PFSK-1 (cell line): ENCODE results near the gene ZFPM1. TPM values are rescaled to one million over a fixed set of nuclear protein-coding genes. Genes with fewer than 3 reads are reported as not detected.

Experiments
- FOXP2 ChIP-seq: optimal IDR thresholded peaks from 2 replicates; pipeline ENCODE3; 2011; ENCODE audit warnings: borderline replicate concordance, control low read depth, inconsistent platforms; ENCODE audit not compliant: insufficient read depth; ENCODE audit errors: extremely low read length, extremely low read depth
- POLR2AphosphoS5 ChIP-seq: IDR thresholded peaks from 2 replicates; pipeline ENCODE4 v1.6.1; 2012; ENCODE audit warnings: low read depth, mild to moderate bottlenecking, control low read depth, low read length, moderate library complexity
- SIN3A ChIP-seq: IDR thresholded peaks from 2 replicates; pipeline ENCODE4 v1.6.1; 2012; ENCODE audit warnings: mild to moderate bottlenecking, low read length, moderate library complexity, borderline replicate concordance; ENCODE audit not compliant: insufficient read depth
- TAF1 ChIP-seq: IDR thresholded peaks from 2 replicates; pipeline ENCODE4 v1.6.1; 2012; ENCODE audit warnings: low read length, control low read depth, borderline replicate concordance; ENCODE audit not compliant: insufficient read depth
- polyA plus RNA-seq: library from polyadenylated mRNA; unstranded; fragments of >200 nt; gene quantifications from one replicate; pipeline ENCODE4 v1.2.1, GENCODE V29; 2012; ENCODE audit warnings: low read depth, missing spikeins; ENCODE audit not compliant: insufficient read length
- TF ChIP-seq, protein P1 (sequence below), 2 experiments: IDR thresholded peaks; 2 replicates each; pipeline versions ENCODE4 v1.6.1 to v1.8.0; 2011 to 2012; ENCODE audit warnings: low read depth in 2 of 2, low read length in 2 of 2, control low read depth in 1 of 2, inconsistent platforms in 1 of 2, mild to moderate bottlenecking in 1 of 2, moderate library complexity in 1 of 2; ENCODE audit not compliant: insufficient read depth in 1 of 2

The ZFPM1 gene
- polyA plus RNA-seq = 15.2 TPM

- TF ChIP-seq SIN3A = no peak
- TF ChIP-seq FOXP2 = no peak
- TF ChIP-seq TAF1 = no peak
- no peak for TF ChIP-seq POLR2AphosphoS5
- TF ChIP-seq, protein P1, sequence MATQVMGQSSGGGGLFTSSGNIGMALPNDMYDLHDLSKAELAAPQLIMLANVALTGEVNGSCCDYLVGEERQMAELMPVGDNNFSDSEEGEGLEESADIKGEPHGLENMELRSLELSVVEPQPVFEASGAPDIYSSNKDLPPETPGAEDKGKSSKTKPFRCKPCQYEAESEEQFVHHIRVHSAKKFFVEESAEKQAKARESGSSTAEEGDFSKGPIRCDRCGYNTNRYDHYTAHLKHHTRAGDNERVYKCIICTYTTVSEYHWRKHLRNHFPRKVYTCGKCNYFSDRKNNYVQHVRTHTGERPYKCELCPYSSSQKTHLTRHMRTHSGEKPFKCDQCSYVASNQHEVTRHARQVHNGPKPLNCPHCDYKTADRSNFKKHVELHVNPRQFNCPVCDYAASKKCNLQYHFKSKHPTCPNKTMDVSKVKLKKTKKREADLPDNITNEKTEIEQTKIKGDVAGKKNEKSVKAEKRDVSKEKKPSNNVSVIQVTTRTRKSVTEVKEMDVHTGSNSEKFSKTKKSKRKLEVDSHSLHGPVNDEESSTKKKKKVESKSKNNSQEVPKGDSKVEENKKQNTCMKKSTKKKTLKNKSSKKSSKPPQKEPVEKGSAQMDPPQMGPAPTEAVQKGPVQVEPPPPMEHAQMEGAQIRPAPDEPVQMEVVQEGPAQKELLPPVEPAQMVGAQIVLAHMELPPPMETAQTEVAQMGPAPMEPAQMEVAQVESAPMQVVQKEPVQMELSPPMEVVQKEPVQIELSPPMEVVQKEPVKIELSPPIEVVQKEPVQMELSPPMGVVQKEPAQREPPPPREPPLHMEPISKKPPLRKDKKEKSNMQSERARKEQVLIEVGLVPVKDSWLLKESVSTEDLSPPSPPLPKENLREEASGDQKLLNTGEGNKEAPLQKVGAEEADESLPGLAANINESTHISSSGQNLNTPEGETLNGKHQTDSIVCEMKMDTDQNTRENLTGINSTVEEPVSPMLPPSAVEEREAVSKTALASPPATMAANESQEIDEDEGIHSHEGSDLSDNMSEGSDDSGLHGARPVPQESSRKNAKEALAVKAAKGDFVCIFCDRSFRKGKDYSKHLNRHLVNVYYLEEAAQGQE (IDR thresholded peaks at IDR 0.05; ENCODE audit: insufficient read depth in 1 of 2, low read depth in 2 of 2, low read length in 2 of 2) = no peak
Observed at GRCh38 chr16:88453217-88453531, at the start of gene ZFPM1. TSS of gene ZFPM1 (plus strand) at chr16:88453280. CDS start at chr16:88453639, 359 bp downstream.

DNA sequence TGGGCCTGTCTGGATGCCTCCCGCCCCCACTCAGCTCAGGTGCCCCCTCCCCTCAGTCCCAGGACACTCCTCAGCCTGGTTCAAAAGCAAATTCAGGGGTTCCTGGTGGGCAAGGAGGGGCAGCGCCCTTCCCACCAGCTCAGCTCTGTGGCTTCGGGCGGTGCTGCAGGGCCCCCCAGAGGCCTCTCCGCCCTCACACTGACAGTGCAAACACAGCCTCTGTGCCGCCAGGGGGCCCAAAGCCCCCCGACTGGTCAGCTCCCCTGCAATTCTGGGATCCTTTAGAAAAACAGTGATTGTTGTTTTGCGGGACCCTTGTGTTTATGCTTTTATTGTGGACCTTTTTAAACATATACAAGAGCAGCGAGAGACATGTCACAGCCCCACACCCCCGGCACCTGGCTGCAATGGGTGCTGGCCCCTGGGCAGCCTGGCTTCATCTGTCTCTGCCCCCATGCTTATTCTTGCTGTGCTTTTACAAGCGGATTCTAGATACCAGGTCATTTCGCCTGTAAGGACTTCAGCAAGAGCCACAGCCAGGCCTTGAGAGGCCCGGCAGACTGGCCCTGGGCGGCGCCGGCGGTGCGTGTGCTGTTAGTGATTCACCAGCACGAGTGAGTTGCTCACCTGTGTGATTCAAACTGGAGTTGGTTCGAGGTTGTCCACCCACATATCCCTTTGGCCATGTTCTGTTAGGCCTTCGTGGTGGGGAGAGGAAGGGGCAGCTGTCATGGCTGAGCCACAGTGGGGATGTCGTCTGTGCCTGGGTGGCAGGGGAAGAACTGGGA is 49.1 kb upstream of the ZFPM1 start:
- TF ChIP-seq, protein P1 (IDR thresholded peaks at IDR 0.05; ENCODE audit: insufficient read depth in 1 of 2, low read depth in 2 of 2, low read length in 2 of 2) = no peak
- TF ChIP-seq TAF1 (no peak), SIN3A (no peak), FOXP2 (no peak), POLR2AphosphoS5 (no peak)

DNA sequence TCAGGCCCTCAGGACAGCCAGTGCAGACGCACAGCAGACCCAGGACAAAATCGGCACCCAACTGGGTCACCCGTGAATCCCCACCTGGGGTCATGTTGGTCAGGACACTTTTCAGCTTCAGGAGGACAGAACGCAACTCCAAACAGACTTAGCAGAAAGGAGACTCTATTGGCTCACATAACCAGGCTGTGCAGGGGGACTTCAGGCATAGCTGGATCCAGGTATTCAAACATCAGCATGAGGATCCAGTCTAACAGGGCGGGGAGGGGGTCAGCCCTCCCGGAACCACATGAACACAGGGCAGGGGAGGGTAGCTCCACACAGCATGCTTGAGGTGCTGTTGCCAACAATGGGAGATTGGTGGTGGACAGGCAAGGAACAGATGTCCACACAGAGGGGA is 48.3 kb upstream of the ZFPM1 start:
- TF ChIP-seq FOXP2 = no peak

- TF ChIP-seq TAF1 (no peak), SIN3A (no peak), POLR2AphosphoS5 (no peak), FOXP2 (no peak)
- TF ChIP-seq, protein P1 (IDR thresholded peaks at IDR 0.05; ENCODE audit: insufficient read depth in 1 of 2, low read depth in 2 of 2, low read length in 2 of 2) = no peak
Observed at GRCh38 chr16:88405216-88406060, 47.6 kb upstream of the ZFPM1 start.

DNA sequence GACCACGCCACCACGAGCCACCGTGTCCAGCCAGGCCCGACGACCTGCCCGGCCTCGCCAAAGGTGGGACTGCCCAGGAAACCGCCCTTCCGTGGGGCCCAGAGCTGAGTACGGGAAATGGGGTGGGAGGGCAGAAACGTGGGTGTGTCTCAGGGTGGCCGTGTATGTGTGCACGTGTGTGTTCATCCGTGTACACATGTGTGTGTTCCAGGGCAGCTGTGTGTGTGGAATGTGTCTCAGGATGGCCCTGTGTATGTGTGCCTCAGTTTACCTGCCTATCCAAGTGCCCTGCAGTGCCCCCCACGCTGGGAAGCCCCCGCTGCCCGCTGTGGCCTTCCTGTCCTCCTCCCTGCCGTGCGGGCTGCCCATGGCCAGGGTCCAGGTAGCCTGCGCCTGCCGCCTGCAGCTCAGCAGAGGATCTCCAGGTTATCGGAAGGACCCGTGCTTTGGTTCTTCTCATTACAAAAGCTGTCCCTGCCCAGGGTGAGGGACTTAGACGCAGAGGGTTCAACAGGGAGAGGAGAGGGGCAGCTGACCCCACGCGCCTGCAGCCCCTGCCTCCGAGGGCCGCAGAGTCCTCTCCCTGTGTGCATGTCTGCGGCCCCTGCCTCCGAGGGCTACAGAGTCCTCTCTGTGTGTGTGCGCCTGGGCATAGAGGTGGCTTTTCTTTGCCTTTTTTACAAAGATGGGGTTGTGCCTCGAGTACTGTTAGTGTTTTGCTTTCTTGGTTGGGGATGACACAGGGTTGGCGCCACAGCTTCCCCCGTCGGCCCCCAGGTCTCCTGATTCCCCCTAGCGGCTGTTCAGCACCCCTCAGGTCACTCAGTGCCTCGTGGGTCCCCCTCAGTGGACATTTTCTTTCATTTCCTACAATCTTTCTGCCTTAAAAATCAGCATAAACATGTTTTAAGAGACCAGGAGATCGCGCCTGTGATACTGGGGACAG is 46.7 kb upstream of the ZFPM1 start:
- TF ChIP-seq, protein P1 (IDR thresholded peaks at IDR 0.05; ENCODE audit: insufficient read depth in 1 of 2, low read depth in 2 of 2, low read length in 2 of 2) = no peak
- TF ChIP-seq FOXP2 (no peak), SIN3A (no peak), TAF1 (no peak), POLR2AphosphoS5 (no peak)
